Vagina (tissue), 2 donors: ENCODE data around the gene TECTB.

ENCODE experiments used
- CTCF ChIP-seq, 3 experiments: fragments of 450-650 bp in 2 of 3; fragments of 200-600 bp in 1 of 3; sonication (generic) in 1 of 3; IDR thresholded peaks; one replicate each; pipeline ENCODE4 v1.5.1; 2017 to 2019; ENCODE audit warnings: antibody characterized with exemption in 3 of 3, mild to moderate bottlenecking in 2 of 3, moderate library complexity in 2 of 3
- POLR2AphosphoS5 ChIP-seq, 2 donors: sonication (generic); formaldehyde crosslinking; IDR thresholded peaks; one replicate each; pipeline ENCODE4 v1.9.0; 2017; ENCODE audit warnings: antibody characterized with exemption in 2 of 2, mild to moderate bottlenecking in 2 of 2, low read depth in 1 of 2; ENCODE audit not compliant: insufficient read depth in 1 of 2

GRCh38 chr10:112353046-112353445 is 69.8 kb downstream of the TECTB start:
- TF ChIP-seq CTCF (IDR thresholded peaks at IDR 0.05) (no peak), POLR2AphosphoS5 (IDR thresholded peaks at IDR 0.05; ENCODE audit: insufficient read depth in 1 of 2, low read depth in 1 of 2) (no peak)
